Panc1 (cell line): ENCODE results near the gene LTC4S.
A peak's percentile ranks its signal among the peaks of the same experiment; 100 is the strongest.

Experiments used
- SIN3A ChIP-seq: IDR thresholded peaks from 2 replicates; pipeline ENCODE4 v1.6.1; 2012; ENCODE audit warnings: low read depth, mild to moderate bottlenecking, low read length, moderate library complexity, borderline replicate concordance; ENCODE audit not compliant: insufficient read depth
- TCF7L2 ChIP-seq: IDR thresholded peaks from 2 replicates; pipeline ENCODE4 v1.6.1; 2011; ENCODE audit warnings: mild to moderate bottlenecking, low read depth, low read length, inconsistent platforms
- TF ChIP-seq, protein P1 (sequence below): fragments of 450-650 bp; IDR thresholded peaks from 2 replicates; pipeline ENCODE4 v1.5.1; 2017; ENCODE audit warnings: mild to moderate bottlenecking

DNA sequence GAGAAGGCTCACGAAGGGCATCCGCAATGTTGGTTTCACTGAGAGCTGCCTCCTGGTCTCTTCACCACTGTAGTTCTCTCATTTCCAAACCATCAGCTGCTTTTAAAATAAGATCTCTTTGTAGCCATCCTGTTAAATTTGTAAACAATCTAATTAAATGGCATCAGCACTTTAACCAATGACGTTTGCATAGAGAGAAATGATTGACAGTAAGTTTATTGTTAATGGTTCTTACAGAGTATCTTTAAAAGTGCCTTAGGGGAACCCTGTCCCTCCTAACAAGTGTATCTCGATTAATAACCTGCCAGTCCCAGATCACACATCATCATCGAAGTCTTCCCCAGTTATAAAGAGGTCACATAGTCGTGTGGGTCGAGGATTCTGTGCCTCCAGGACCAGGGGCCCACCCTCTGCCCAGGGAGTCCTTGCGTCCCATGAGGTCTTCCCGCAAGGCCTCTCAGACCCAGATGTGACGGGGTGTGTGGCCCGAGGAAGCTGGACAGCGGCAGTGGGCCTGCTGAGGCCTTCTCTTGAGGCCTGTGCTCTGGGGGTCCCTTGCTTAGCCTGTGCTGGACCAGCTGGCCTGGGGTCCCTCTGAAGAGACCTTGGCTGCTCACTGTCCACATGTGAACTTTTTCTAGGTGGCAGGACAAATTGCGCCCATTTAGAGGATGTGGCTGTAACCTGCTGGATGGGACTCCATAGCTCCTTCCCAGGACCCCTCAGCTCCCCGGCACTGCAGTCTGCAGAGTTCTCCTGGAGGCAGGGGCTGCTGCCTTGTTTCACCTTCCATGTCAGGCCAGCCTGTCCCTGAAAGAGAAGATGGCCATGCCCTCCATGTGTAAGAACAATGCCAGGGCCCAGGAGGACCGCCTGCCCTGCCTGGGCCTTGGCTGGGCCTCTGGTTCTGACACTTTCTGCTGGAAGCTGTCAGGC lies 43.6 kb downstream of the LTC4S start:
- TF ChIP-seq, protein P1, sequence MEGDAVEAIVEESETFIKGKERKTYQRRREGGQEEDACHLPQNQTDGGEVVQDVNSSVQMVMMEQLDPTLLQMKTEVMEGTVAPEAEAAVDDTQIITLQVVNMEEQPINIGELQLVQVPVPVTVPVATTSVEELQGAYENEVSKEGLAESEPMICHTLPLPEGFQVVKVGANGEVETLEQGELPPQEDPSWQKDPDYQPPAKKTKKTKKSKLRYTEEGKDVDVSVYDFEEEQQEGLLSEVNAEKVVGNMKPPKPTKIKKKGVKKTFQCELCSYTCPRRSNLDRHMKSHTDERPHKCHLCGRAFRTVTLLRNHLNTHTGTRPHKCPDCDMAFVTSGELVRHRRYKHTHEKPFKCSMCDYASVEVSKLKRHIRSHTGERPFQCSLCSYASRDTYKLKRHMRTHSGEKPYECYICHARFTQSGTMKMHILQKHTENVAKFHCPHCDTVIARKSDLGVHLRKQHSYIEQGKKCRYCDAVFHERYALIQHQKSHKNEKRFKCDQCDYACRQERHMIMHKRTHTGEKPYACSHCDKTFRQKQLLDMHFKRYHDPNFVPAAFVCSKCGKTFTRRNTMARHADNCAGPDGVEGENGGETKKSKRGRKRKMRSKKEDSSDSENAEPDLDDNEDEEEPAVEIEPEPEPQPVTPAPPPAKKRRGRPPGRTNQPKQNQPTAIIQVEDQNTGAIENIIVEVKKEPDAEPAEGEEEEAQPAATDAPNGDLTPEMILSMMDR: no peak
- peak; percentile 83; the same call in 1 of the 2 replicates for TF ChIP-seq SIN3A
- no peak for TF ChIP-seq TCF7L2
